Natural killer cell (primary cell): ENCODE data around the gene MED13L. TPM values are rescaled to one million over a fixed set of nuclear protein-coding genes. Genes with fewer than 3 reads are reported as not detected.

Experiments used
- ATAC-seq, 3 donors: fragments of 150-1000 bp in 2 of 3; fragments of 200-7000 bp in 1 of 3; cut with Tn5 transposase; 1 replicate in 1 of 3; 2 replicates in 2 of 3; pipeline ENCODE4 v1.10.0; 2021; ENCODE audit warnings: mild to moderate bottlenecking in 2 of 3, moderate library complexity in 2 of 3
- DNase-seq, 2 donors: peaks; one replicate each; pipeline versions ENCODE4 v3.0.0 to v3.0.0-alpha.2; 2013 to 2021; ENCODE audit warnings: mixed read lengths in 1 of 2
- H3K27ac ChIP-seq: one replicate; pipeline ENCODE4 v1.5.1; 2013; ENCODE audit warnings: mild to moderate bottlenecking, low read length
- H3K27me3 ChIP-seq: one replicate; pipeline ENCODE4 v1.6.1; 2013; ENCODE audit warnings: low read length; ENCODE audit not compliant: control insufficient read depth, insufficient read depth
- H3K36me3 ChIP-seq: one replicate; pipeline ENCODE4 v1.6.1; 2013; ENCODE audit warnings: low read length; ENCODE audit not compliant: control insufficient read depth, insufficient read depth
- H3K4me1 ChIP-seq: one replicate; pipeline ENCODE4 v1.6.1; 2013; ENCODE audit warnings: low read length; ENCODE audit not compliant: control insufficient read depth, insufficient read depth
- H3K4me3 ChIP-seq: one replicate; pipeline ENCODE4 v1.5.1; 2013; ENCODE audit warnings: low read length
- H3K9me3 ChIP-seq: one replicate; pipeline ENCODE4 v1.6.1; 2013; ENCODE audit warnings: low read length; ENCODE audit not compliant: control insufficient read depth, insufficient read depth
- H3K27ac Mint-ChIP-seq, 2 donors: one replicate each; pipeline ENCODE4 v1.8.0; 2022; ENCODE audit warnings: mild to moderate bottlenecking in 2 of 2, mixed read lengths in 2 of 2, moderate library complexity in 1 of 2
- H3K27me3 Mint-ChIP-seq, 2 donors: one replicate each; pipeline ENCODE4 v1.8.0; 2022; ENCODE audit warnings: low read depth in 2 of 2, mixed read lengths in 2 of 2
- H3K36me3 Mint-ChIP-seq: one replicate; pipeline ENCODE4 v1.8.0; 2022; ENCODE audit warnings: mixed read lengths
- H3K4me1 Mint-ChIP-seq, 2 donors: one replicate each; pipeline ENCODE4 v1.8.0; 2022; ENCODE audit warnings: mixed read lengths in 2 of 2
- H3K4me3 Mint-ChIP-seq: one replicate; pipeline ENCODE4 v1.8.0; 2022; ENCODE audit warnings: mild to moderate bottlenecking, moderate library complexity, mixed read lengths
- H3K9me3 Mint-ChIP-seq, 2 donors: one replicate each; pipeline ENCODE4 v1.8.0; 2022; ENCODE audit warnings: mixed read lengths in 2 of 2
- WGBS: methylation state at CpG from one replicate; pipeline ENCODE4 v1.1.7; 2013; ENCODE audit warnings: missing lambda C conversion rate; ENCODE audit not compliant: insufficient coverage; 5-methylcytosine and 5-hydroxymethylcytosine counted together
- intact Hi-C: fragments of 100-400 bp; cut with micrococcal nuclease; formaldehyde crosslinking; loops from one replicate; pipeline ENCODE4 v1.14.2; 2022
- total RNA-seq, 4 donors: library from RNA; stranded (reverse); fragments of 120-200 nt in 1 of 4; gene quantifications; one replicate each; pipeline versions ENCODE4 v1.2.3 to v1.2.4, GENCODE V29; 2013 to 2022
- TF ChIP-seq, protein P1 (sequence below): fragments of 200-600 bp; IDR thresholded peaks from one replicate; pipeline ENCODE4 v1.8.0; 2022; ENCODE audit warnings: antibody characterized with exemption

The MED13L gene
- total RNA-seq, 3 donors from 2014 or later (not counting 1 experiment from before 2014, with no cell fraction given) = 237 to 316 (median 240) TPM

DNA sequence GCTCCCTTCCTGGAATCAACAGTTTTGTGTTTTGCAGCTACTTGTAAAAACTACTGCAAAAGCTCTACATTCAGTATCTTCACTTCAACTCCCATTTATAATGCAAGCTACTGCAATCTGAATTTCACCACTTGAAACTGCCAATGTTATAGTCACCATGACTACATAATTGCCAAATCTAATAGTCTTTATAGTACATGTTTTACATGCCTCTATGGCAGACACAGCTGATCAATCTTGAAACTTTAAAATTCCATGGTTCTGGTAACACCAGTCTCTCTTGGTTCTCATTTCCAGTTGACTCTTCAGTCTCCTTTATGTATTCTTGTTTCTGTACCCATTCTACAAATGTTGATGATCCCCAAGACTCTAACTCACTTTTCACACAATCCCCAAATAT is 185.9 kb downstream of the MED13L start:
- intact Hi-C loops = no loop called here
- Mint-ChIP-seq H3K36me3 (no peaks in the 10 kb centered on the region), H3K4me1 (peaks cover 37 to 39% of the 10 kb centered on the region in 2 donors)

DNA sequence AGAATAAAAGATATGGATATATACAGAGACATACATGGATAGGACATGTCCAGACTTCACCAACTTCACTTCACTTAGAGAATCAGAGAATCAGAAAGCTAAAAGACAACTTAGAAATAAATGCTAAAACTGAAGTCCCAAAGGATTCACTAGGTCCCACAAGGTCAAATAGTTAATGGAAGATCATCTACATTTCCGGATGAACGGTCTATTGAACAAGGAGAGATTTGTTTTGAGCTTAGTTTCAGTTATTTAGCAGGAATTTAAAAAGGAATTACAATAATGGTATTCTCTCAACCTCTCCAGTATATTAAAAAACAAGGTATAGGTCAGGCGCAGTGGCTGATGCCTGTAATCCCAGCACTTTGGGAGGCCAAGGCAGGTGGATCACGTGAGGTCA is 187.0 kb downstream of the MED13L start:
- peaks cover 11% of the 10 kb centered on the region for H3K4me1 ChIP-seq
- Mint-ChIP-seq H3K4me1 (peaks cover 43 to 44% of the 10 kb centered on the region in 2 donors), H3K9me3 (no peaks in the 10 kb centered on the region), H3K27me3 (no peaks in the 10 kb centered on the region), H3K36me3 (no peaks in the 10 kb centered on the region), H3K27ac (no peak overlapping the region), H3K4me3 (no peak overlapping the region)
- no peak overlapping the region for H3K4me3 ChIP-seq
- WGBS = 97% methylated on average over 4 of the region's 4 CpGs
- DNase-seq = no peak
- no peaks in the 10 kb centered on the region for H3K27me3 ChIP-seq
- H3K27ac ChIP-seq = no peak overlapping the region
- peaks cover under 1% of the 10 kb centered on the region for H3K36me3 ChIP-seq
- TF ChIP-seq, protein P1, sequence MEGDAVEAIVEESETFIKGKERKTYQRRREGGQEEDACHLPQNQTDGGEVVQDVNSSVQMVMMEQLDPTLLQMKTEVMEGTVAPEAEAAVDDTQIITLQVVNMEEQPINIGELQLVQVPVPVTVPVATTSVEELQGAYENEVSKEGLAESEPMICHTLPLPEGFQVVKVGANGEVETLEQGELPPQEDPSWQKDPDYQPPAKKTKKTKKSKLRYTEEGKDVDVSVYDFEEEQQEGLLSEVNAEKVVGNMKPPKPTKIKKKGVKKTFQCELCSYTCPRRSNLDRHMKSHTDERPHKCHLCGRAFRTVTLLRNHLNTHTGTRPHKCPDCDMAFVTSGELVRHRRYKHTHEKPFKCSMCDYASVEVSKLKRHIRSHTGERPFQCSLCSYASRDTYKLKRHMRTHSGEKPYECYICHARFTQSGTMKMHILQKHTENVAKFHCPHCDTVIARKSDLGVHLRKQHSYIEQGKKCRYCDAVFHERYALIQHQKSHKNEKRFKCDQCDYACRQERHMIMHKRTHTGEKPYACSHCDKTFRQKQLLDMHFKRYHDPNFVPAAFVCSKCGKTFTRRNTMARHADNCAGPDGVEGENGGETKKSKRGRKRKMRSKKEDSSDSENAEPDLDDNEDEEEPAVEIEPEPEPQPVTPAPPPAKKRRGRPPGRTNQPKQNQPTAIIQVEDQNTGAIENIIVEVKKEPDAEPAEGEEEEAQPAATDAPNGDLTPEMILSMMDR = no peak
- no peaks in the 10 kb centered on the region for H3K9me3 ChIP-seq
- no peak for ATAC-seq
- intact Hi-C loops = no loop called here

More for the DNA sequence above, 185.9 kb downstream of the MED13L start:
- Histone ChIP-seq H3K27ac (no peak overlapping the region), H3K4me1 (peaks cover 11% of the 10 kb centered on the region), H3K27me3 (no peaks in the 10 kb centered on the region), H3K36me3 (peaks cover 2% of the 10 kb centered on the region), H3K9me3 (no peaks in the 10 kb centered on the region), H3K4me3 (no peak overlapping the region)
- no peaks in the 10 kb centered on the region for H3K9me3 Mint-ChIP-seq
- no peaks in the 10 kb centered on the region for H3K27me3 Mint-ChIP-seq
- TF ChIP-seq, protein P1 = no peak
- ATAC-seq = no peak
- no peak overlapping the region for H3K4me3 Mint-ChIP-seq
- DNase-seq = no peak
- H3K27ac Mint-ChIP-seq = peak overlapping the region in 1 of 2 donors; percentile 10

DNA sequence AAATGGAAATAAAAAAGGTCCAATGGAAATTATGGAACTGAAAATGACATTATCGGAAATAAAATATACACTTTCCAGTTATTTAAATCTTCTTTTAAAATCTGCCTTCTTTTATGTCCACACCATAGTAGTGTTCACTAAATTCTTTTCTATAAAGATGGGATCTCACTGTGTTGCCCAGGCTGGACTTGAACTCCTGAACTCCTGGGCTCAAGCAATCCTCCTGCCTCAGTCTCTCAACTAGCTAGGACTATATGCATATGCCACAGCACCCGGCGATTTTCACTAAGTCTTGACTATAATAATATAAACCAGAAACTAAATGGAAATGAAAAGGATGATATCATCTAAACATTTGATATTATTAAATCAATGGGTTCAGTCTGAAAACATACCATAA is 188.4 kb downstream of the MED13L start:
- TF ChIP-seq, protein P1 = no peak
- H3K36me3 ChIP-seq = no peaks in the 10 kb centered on the region
- ATAC-seq (no peak), DNase-seq (no peak)
- no peaks in the 10 kb centered on the region for H3K36me3 Mint-ChIP-seq
- H3K4me1 Mint-ChIP-seq = peaks cover 44 to 49% of the 10 kb centered on the region in 2 donors
- no peaks in the 10 kb centered on the region for H3K9me3 ChIP-seq
- H3K4me3 ChIP-seq = no peak overlapping the region
- H3K27me3 ChIP-seq = no peaks in the 10 kb centered on the region
- intact Hi-C loops = no loop called here
- H3K4me3 Mint-ChIP-seq = peak overlapping the region; percentile 11
- WGBS = 100% methylated on average over 1 of the region's 3 CpGs
- no peak overlapping the region for H3K27ac ChIP-seq
- H3K4me1 ChIP-seq = peaks cover 11% of the 10 kb centered on the region
- no peaks in the 10 kb centered on the region for H3K9me3 Mint-ChIP-seq
- H3K27ac Mint-ChIP-seq = peak overlapping the region in 1 of 2 donors; percentile 71
- H3K27me3 Mint-ChIP-seq = no peaks in the 10 kb centered on the region

DNA sequence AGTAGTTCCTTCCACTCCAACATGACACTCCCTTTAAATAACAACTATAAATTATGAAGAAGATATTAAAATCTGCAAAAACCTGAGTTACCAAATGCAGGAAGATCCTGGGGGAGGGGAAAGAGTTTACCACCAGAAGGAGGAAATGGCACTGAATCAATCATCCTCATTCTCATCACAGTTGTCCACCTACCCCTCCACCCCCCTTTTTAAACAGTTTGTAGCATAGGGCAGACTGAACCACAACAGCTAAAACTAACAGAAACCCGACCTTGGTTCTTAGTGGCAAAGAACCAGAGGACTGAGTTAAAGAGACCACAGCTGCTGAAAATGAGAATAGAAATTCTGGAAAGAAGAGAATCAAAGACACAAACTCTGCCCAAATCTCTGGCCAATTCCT is 189.5 kb downstream of the MED13L start:
- TF ChIP-seq, protein P1 = no peak
- peaks cover 44 to 49% of the 10 kb centered on the region in 2 donors for H3K4me1 Mint-ChIP-seq
- no peaks in the 10 kb centered on the region for H3K27me3 Mint-ChIP-seq
- H3K36me3 ChIP-seq = no peaks in the 10 kb centered on the region
- peak overlapping the region; percentile 71 to 85 for H3K27ac Mint-ChIP-seq
- no peaks in the 10 kb centered on the region for H3K9me3 Mint-ChIP-seq
- no peak overlapping the region for H3K4me3 ChIP-seq
- H3K27me3 ChIP-seq = no peaks in the 10 kb centered on the region
- WGBS = 0% methylated on average over 1 of the region's 1 CpG
- intact Hi-C loops = no loop called here
- peak in 1 of 2 donors; percentile 13 for DNase-seq
- peaks cover 11% of the 10 kb centered on the region for H3K4me1 ChIP-seq
- peak; percentile 78 to 87 (median 83) for ATAC-seq
- H3K36me3 Mint-ChIP-seq = no peaks in the 10 kb centered on the region
- no peaks in the 10 kb centered on the region for H3K9me3 ChIP-seq
- no peak overlapping the region for H3K27ac ChIP-seq
- H3K4me3 Mint-ChIP-seq = peak overlapping the region; percentile 71
